GM18511 (cell line): ENCODE data around the gene LIPF.
"Not testable (repeated sequence)": the region's sequence is repeated elsewhere in the genome, so short reads cannot be mapped to it uniquely, and the experiment has no call there.

ENCODE experiments used
- ATAC-seq: cut with Tn5 transposase; IDR thresholded peaks from one replicate; pipeline ENCODE4 v1.9.1; 2021; ENCODE audit warnings: mild to moderate bottlenecking, moderate library complexity; ENCODE audit not compliant: unreplicated experiment

Gene LIPF, protein sequence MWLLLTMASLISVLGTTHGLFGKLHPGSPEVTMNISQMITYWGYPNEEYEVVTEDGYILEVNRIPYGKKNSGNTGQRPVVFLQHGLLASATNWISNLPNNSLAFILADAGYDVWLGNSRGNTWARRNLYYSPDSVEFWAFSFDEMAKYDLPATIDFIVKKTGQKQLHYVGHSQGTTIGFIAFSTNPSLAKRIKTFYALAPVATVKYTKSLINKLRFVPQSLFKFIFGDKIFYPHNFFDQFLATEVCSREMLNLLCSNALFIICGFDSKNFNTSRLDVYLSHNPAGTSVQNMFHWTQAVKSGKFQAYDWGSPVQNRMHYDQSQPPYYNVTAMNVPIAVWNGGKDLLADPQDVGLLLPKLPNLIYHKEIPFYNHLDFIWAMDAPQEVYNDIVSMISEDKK

GRCh38 chr10:88664142-88664541 lies at the start of gene LIPF:
Gene LIPF, plus strand, starts transcription at chr10:88664442. Its CDS starts 2,856 bp downstream, at chr10:88667298.
- ATAC-seq: no peak

DNA sequence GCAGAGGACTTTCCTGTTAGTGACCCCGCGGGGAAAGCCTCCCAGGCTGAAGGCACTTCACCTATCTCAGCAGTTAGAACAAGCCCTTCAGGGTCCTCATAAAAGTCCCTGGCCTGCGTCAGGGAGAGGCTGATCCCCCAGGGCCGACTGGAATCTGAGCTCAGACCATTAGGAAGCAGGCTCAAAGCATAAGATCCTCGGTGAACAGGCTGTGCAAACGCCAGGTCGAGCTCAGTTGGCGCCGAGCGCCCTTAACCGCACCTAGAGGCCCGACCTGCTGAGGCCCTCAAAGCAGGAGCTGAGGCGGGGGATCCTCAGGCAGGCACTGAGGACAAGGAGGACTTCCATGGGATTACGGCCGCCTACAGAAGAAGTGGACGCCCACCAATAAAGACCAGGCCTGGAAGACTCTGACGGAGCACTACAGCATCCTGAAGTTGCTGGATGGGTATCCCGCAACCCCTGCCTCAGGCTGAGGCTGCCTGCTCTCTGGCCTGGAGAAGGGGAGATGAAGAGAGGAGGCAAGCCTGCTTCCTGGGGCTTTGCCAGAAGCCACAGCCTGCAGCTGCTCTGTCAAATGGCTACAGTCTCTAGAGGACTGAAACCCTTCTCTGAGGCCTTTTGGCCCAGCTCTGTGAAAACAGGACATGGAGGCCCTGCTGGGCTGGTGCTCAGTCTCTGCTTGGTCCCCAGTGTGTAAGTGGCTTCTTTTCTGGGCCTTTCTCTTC lies 47.8 kb upstream of the LIPF start:
- no peak for ATAC-seq

DNA sequence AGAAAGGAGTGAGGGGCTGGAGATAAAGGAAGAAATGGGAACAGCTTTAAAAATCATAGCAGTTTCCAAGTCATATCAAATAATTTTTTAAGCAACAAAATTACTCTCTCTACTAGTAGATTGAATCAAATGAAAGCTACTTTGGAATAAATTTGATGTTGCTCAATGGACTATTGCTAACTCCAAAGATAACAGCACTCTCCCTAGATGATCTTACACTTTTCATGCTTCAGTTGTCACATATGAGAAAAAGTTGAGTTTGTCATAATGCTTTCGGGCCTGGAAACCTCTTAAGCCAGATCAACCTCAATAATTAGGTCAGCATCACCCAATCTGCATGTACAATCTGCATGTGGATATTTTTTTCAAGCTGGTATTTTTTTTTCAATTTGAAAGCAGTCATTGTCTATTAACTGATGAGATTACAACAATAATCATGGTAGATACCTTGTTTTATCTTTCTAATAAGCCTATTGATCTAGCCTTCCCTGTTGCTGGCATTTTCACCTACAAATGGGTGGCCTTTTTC lies 46.4 kb upstream of the LIPF start:
- no peak for ATAC-seq

- no peak for ATAC-seq
These were observed 45.7 kb upstream of the LIPF start for GRCh38 chr10:88618496-88618895.

DNA sequence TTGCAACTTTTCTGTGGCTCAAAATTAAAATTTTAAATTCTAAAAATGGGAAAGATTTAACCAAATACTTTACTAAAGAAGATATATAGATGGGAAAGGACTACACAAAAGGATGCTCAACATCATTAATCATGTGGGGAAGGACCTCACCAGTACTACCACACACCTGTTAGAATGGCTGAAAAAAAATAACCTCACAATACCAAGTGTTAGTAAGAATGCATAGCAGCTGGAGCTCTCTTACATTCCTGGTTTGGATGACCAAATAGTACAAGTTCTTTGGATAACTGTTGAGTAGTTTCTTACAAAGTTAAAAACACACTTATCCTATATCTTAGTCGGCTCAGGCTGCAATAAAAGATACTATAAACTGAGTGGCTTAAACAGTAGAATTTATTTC lies 43.8 kb upstream of the LIPF start:
- no peak for ATAC-seq

DNA sequence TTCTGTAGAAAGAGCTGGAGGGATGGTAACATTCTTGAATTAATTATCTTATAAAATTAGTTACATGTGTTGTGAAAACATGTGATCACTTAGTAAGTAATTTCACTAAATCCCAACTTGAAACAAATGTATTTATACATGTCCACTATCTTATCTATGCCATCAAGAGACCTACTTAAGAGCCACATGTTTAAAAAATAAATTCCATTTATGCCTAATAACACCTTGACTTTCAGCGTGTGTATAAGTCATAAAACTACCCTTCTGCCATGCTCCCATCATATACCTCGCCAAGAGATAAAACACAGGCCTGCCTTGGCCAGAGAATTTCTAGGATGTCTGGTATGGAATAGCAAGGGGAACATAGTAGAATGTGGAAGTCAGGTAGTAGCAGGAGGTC lies 40.4 kb upstream of the LIPF start:
- no peak for ATAC-seq

GRCh38 chr10:88624840-88625239 lies 39.4 kb upstream of the LIPF start:
- no peak for ATAC-seq

GRCh38 chr10:88640186-88640585 lies 24.1 kb upstream of the LIPF start:
- no peak for ATAC-seq

DNA sequence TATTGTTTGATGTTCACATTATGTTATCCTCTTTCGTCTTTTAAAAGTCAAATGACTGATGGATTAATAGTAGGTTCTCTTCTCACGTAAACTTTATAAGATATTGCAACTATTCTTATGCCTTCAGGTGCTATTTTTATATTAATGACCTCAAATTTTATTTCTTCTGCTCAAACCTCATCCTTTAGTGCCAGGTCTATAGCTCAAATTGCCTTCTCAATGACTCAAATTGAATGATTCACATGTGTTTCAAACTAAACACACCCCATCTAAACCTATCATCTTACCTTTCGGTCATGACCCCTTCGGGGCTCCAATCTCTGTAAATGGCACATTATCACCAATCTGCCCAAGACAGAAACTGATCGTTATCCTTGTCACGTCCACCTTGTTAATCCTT lies 22.0 kb upstream of the LIPF start:
- ATAC-seq: no peak

GRCh38 chr10:88642963-88643362 lies 21.3 kb upstream of the LIPF start:
- ATAC-seq: no peak

DNA sequence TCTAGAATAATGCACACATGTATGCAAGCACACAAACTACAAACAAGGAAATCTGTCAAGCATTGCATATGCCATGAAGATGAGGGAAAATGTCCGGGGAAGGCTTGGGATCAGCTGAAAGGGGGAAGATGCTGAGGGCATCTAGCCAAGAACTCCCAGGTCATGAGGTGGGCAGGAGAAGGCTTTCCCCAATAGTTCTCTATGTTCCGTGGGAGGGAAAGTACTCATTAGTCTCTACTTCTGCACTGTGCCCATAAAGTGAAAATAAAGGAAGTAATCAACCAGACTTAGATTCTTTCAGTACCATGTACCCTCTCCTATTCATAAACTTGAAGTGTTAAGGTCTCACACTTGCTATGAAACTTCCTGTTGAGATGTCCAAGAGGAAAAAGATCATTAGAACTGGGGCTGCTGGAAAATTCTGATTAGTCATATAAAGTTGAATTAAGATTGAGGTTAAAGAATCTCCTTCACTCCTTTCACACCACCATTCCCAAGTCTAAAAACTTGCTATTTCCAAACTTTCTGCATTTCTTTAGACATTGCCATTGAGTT lies 17.1 kb upstream of the LIPF start:
- ATAC-seq: no peak

DNA sequence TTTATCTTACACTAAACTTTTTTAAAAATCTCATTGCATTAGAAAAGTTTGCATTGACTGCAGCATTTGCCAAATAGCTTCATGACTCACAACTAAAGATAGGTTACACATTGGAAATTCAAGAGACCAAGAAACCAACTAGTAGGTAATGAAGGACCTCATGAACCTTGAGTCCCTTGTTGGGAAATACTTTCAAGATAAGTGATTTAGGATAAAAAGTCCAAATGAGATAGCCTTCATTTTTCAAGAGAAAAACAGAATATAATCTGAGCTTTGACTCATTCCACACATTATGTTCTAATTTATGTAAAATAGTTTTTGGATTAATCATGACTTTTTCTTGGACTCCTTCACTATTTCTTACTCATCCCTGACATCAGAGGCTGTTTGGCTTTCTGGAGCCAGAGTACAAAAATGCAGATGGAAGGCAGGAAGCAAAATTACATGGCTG lies 13.1 kb upstream of the LIPF start:
- no peak for ATAC-seq

GRCh38 chr10:88652616-88653015 lies 11.6 kb upstream of the LIPF start:
- no peak for ATAC-seq

GRCh38 chr10:88657901-88658300 lies 6.3 kb upstream of the LIPF start:
- no peak for ATAC-seq

DNA sequence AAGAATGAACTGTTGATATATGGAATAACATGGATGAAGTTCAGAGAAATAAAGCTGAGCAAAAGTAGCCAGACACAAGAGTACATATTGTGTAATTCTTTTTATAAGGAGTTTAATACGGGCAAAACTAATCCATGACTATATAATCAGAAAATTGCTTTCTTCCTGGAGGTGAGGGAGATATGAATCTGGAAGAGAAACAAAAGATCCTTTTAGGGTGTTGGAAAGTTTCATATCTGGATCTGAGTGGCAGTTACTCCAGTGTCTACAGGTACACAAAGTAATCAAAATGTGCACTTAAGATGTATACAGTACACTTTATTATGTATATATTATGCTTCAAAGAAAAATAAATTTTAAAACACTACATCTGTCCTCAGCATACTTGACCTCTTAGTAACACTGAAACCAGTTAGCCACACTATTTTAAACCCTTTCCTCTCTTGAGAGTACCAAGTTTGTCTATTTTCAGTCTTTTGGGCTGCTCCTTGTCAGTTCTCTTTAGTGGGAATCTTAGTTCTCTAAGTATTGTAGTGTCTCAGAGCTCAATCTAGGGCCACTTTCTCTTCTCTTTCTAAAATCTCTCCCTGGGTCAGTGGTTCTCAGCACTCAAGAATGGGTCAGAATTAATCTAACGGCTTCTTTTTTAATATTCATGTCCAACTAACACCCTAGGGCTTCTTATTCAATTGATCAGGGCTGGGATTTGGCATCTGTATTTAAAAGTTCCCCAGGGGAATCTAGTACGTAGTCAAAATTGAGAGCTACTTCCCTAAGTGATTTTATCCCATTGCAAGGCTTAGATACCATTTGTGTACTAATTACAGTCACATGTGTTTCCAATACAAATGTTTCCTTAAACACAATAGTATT lies 4.3 kb upstream of the LIPF start:
- ATAC-seq: no peak

DNA sequence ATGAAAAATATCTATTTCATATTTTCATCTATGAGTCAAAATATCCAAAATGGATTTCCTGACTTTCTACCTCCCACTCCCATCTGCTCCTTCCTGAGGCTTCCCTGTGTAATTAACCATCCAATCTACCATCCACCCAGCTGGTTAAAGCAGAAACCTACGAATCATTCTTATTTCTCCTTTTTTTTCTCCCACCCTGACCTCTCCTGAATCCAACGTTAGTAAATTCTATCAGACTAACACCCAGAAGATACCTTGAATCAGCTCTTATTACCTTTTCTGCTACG lies 3.7 kb upstream of the LIPF start:
- ATAC-seq: no peak

DNA sequence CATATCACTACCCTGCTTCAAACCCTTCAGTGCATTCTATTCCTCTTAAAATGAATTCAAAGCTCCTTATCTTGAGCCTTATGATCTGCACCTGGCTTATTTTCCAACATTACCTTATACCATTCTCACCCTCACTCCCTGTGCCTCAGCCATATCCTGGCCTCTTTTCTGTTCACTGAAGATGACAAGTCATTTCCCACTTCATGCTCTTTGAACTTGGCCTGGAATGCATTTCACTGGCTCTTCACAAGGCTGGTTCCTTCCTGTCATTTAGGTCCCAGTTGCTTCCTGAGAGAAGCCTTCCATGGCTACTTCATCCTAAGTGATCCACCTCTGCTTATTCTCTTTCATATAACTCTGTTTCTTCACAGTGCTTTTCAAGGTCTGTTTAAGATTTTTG lies 3.2 kb upstream of the LIPF start:
- ATAC-seq: no peak

- ATAC-seq: no peak
These were observed 2.7 kb upstream of the LIPF start for GRCh38 chr10:88661577-88661976.

DNA sequence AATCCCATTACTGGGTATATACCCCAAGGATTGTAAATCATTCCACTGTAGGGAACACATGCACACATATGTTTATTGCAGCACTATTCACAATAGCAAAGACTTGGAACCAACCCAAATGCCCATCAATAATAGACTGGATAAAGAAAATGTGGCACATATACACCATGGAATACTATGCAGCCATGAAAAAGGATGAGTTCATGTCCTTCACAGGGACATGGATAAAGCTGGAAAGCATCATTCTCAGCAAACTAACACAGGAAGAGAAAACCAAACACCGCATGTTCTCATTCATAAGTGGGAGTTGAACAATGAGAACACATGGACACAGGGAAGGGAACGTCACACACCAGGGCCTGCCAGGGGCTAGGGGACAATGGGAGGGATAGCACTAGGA lies 1.1 kb upstream of the LIPF start:
- ATAC-seq: not testable (repeated sequence)

DNA sequence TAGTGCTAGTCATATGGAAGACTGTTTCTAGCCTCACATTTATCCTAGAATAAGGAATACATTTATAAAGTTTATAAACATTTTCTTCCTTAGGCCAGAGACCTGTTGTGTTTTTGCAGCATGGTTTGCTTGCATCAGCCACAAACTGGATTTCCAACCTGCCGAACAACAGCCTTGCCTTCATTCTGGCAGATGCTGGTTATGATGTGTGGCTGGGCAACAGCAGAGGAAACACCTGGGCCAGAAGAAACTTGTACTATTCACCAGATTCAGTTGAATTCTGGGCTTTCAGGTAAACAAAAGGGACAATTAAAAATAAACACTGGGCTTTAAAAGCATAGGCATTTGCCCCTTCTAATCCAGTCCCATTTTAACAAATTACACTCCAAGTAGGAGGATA lies 4.2 kb downstream of the LIPF start:
- ATAC-seq: no peak

DNA sequence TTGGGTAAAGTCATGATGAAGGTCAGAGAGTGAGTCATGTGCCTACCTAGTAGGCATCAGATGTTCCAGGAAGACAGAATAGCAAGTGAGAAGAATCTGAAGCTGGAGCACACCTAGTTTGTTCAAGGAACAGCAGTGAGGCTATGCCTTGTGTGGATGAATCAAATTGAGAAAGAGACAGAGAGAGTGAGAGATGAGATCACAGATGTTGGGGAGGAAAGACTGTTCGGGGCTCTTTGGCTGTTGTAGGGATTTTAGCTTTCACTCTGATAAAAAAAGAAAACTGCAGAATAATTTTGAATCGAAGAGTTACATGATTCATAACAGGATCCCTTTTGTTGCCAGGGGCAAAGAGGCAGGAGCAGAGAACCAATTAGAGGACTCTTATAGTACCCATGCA lies 6.3 kb downstream of the LIPF start:
- ATAC-seq: peak; percentile 62
